ENCODE data around the gene SHCBP1L. TPM values are rescaled to one million over a fixed set of nuclear protein-coding genes. Genes with fewer than 3 reads are reported as not detected.
"Not testable (repeated sequence)": the region's sequence is repeated elsewhere in the genome, so short reads cannot be mapped to it uniquely, and the experiment has no call there.

The SHCBP1L gene
- total RNA-seq, 4 donors from 2014 or later: 1.3 TPM; not detected in 3

DNA sequence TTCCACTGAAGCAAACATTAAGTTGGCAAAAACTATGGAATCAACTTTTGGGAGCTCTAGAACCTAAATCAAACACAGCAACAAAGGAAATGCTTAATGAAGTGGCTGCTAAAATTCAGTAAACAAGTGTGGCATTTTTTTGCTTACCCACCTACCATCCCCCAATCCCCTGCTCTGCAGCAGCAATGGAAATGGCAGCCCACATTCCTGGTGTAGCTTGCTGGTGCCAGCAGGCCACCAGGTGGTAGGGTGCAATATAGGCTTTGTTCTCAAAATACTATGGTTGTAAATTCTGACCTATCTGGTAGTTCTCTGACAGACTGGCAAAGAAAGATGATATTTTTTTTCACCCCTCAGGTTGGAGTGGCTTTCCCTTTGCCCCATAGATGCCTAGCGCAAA is 42.8 kb downstream of the SHCBP1L start:
- H3K27ac ChIP-seq: no peak overlapping the region
- TF ChIP-seq CTCF (IDR thresholded peaks at IDR 0.05) (no peak), EP300 (IDR thresholded peaks at IDR 0.05) (no peak), POLR2A (IDR thresholded peaks at IDR 0.05) (no peak)
- H3K4me3 ChIP-seq: no peak overlapping the region
- H3K36me3 ChIP-seq: no peaks in the 10 kb centered on the region
- H3K4me1 ChIP-seq: no peaks in the 10 kb centered on the region
- H3K27me3 ChIP-seq: no peaks in the 10 kb centered on the region
- WGBS, 2 donors: 95 to 100% methylated on average over 1 of the region's 1 CpG
- peaks cover 0 to 27% (median 0%) of the 10 kb centered on the region in 4 donors for H3K9me3 ChIP-seq
- DNase-seq (ENCODE audit: low spot score in 2 of 2): no peak

- WGBS, 2 donors: 70 to 71% methylated on average over 4 of the region's 4 CpGs
- H3K9me3 ChIP-seq: peaks cover 0 to 27% (median 0%) of the 10 kb centered on the region in 4 donors
These were observed 43.4 kb downstream of the SHCBP1L start for GRCh38 chr1:182909578-182909977.

DNA sequence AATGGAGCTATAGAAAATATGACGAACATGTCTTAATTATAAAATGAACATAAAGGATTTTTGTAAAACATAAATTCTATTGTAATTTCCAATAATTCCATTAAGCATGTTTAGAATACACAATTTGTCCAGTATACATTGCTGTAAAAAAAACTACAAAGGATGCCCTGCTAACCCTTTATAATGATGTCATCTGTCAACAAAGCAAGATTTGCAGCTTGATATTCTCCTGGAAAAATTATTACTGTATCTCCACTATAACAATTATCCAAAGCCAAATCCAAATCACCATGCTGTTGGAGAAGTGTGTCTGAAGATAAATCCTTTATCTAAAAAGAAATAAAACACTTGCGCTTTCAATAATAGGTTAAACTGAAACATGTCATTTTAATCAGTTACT is 47.6 kb downstream of the SHCBP1L start:
- H3K27me3 ChIP-seq: no peaks in the 10 kb centered on the region
- no peaks in the 10 kb centered on the region for H3K36me3 ChIP-seq
- no peak overlapping the region for H3K27ac ChIP-seq
- WGBS, 2 donors: 86 to 88% methylated on average over 2 of the region's 2 CpGs
- H3K9me3 ChIP-seq: no peaks in the 10 kb centered on the region
- no peaks in the 10 kb centered on the region for H3K4me1 ChIP-seq
- no peak overlapping the region for H3K4me3 ChIP-seq
- TF ChIP-seq CTCF (IDR thresholded peaks at IDR 0.05) (no peak), POLR2A (IDR thresholded peaks at IDR 0.05) (no peak), EP300 (IDR thresholded peaks at IDR 0.05) (no peak)
- DNase-seq (ENCODE audit: low spot score in 2 of 2): no peak

More at GRCh38 chr1:182909578-182909977, 43.4 kb downstream of the SHCBP1L start:
- TF ChIP-seq EP300 (IDR thresholded peaks at IDR 0.05): no peak
- TF ChIP-seq CTCF (IDR thresholded peaks at IDR 0.05): no peak
- no peak for TF ChIP-seq POLR2A (IDR thresholded peaks at IDR 0.05)
- no peak for DNase-seq (ENCODE audit: low spot score in 2 of 2)
- no peaks in the 10 kb centered on the region for H3K4me1 ChIP-seq
- H3K27me3 ChIP-seq: no peaks in the 10 kb centered on the region
- H3K36me3 ChIP-seq: no peaks in the 10 kb centered on the region
- H3K4me3 ChIP-seq: no peak overlapping the region
- no peak overlapping the region for H3K27ac ChIP-seq

DNA sequence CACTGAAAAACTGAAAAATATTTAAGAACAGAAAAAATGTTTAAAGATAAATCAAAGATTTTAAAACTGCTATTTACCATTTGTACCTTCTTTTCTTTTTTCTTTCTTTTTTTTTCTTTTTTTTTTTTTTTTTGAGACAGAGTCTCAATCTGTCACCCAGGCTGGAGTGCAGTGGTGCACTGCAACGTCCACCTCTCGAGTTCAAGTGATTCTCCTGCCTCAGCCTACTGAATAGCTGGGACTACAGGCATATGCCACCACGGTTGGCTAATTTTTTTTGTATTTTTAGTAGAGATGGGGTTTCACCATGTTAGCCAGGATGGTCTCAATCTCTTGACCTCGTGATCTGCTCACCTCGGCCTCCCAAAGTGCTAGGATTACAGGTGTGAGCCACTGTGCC is 51.0 kb downstream of the SHCBP1L start:
- H3K36me3 ChIP-seq; H3K27ac ChIP-seq; H3K4me3 ChIP-seq; H3K4me1 ChIP-seq; H3K27me3 ChIP-seq; H3K9me3 ChIP-seq; DNase-seq (ENCODE audit: low spot score in 2 of 2): not testable (repeated sequence)
- 92 to 94% methylated on average over 5 of the region's 5 CpGs for WGBS, 2 donors

DNA sequence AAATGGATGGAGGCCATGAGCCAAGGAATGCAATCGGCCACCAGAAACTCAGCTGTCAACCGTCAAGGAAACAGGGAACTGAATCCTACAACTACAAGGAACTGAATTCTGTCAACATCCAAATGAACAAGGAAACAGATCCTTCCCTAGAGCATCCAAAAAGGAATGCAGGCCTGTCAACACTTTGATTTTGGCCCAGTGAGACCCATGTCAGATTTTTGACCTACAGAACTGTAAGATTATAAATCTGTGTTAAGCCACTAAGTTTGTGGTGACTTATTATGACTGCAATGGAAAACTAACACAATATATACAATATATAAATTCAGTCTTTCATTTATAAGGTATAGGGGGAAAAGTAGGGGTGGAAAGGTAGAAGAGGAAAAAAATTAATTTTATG is 55.3 kb downstream of the SHCBP1L start:
- TF ChIP-seq EP300 (IDR thresholded peaks at IDR 0.05) (no peak), POLR2A (IDR thresholded peaks at IDR 0.05) (no peak), CTCF (IDR thresholded peaks at IDR 0.05) (no peak)
- DNase-seq (ENCODE audit: low spot score in 2 of 2): no peak
- Histone ChIP-seq H3K27me3 (no peaks in the 10 kb centered on the region), H3K36me3 (no peaks in the 10 kb centered on the region), H3K4me1 (no peaks in the 10 kb centered on the region), H3K4me3 (no peak overlapping the region), H3K9me3 (no peaks in the 10 kb centered on the region), H3K27ac (no peak overlapping the region)
- 67 to 72% methylated on average over 2 of the region's 2 CpGs for WGBS, 2 donors
